Measurements from ENCODE around the gene SPATA20.

SPATA20 gene

GRCh38 chr17:50521514-50521913 is 25.5 kb upstream of the SPATA20 start:
- no peak for DNase-seq

GRCh38 chr17:50522766-50523165 is 24.2 kb upstream of the SPATA20 start:
- no peak for DNase-seq

GRCh38 chr17:50523208-50523607 is 23.8 kb upstream of the SPATA20 start:
- DNase-seq: no peak

GRCh38 chr17:50524838-50525237 is 22.1 kb upstream of the SPATA20 start:
- no peak for DNase-seq

- no peak for DNase-seq
These were observed 19.7 kb upstream of the SPATA20 start for GRCh38 chr17:50527155-50527762.

- no peak for DNase-seq
These were observed 19.0 kb upstream of the SPATA20 start for GRCh38 chr17:50527949-50528474.

GRCh38 chr17:50529849-50530248 is 17.1 kb upstream of the SPATA20 start:
- no peak for DNase-seq

GRCh38 chr17:50531428-50532025 is 15.4 kb upstream of the SPATA20 start:
- DNase-seq: no peak

- DNase-seq: no peak
These were observed 14.4 kb upstream of the SPATA20 start, which contains the start of gene EPN3 for GRCh38 chr17:50532452-50533024. Gene EPN3 (plus strand): TSS chr17:50532735. CDS start chr17:50536557, 3,822 bp downstream.

- DNase-seq: no peak
These were observed 13.8 kb upstream of the SPATA20 start for GRCh38 chr17:50533185-50533584.

- DNase-seq: peak; percentile 37
These were observed 13.2 kb upstream of the SPATA20 start for GRCh38 chr17:50533720-50534148.

- DNase-seq: no peak
These were observed 12.6 kb upstream of the SPATA20 start for GRCh38 chr17:50534222-50534978.

GRCh38 chr17:50534979-50535326 is 12.0 kb upstream of the SPATA20 start:
- no peak for DNase-seq

- DNase-seq: no peak
These were observed 11.6 kb upstream of the SPATA20 start for GRCh38 chr17:50535407-50535806.

- no peak for DNase-seq
These were observed 10.0 kb upstream of the SPATA20 start for GRCh38 chr17:50536683-50537646.

GRCh38 chr17:50537721-50538548 is 9.0 kb upstream of the SPATA20 start:
- DNase-seq: no peak

GRCh38 chr17:50538549-50539410 is 8.2 kb upstream of the SPATA20 start:
- no peak for DNase-seq

- no peak for DNase-seq
These were observed 7.0 kb upstream of the SPATA20 start for GRCh38 chr17:50539762-50540559.

Measured in EL (cell line).